HepG2 (cell line): ENCODE data around the gene USP5. TPM values are rescaled to one million over a fixed set of nuclear protein-coding genes. Genes with fewer than 3 reads are reported as not detected.

Experiments used
- ATF3 ChIP-seq: sonication (generic); formaldehyde crosslinking; IDR thresholded peaks from 2 replicates; pipeline ENCODE4 v1.4.0; 2020; ENCODE audit warnings: missing genetic modification reagents
- HNF1B ChIP-seq: sonication (generic); formaldehyde crosslinking; IDR thresholded peaks from 2 replicates; pipeline ENCODE4 v1.5.1; 2020; ENCODE audit warnings: mild to moderate bottlenecking, moderate library complexity, missing genetic modification reagents
- IKZF1 ChIP-seq: fragments of 450-650 bp; IDR thresholded peaks from 2 replicates; pipeline ENCODE4 v1.7.1; 2016
- KAT8 ChIP-seq: IDR thresholded peaks from 2 replicates; pipeline ENCODE4 v1.6.1; 2016; ENCODE audit warnings: missing genetic modification reagents, missing compliant biosample characterization
- KLF6 ChIP-seq: IDR thresholded peaks from 2 replicates; pipeline ENCODE4 v1.8.0; 2016; ENCODE audit warnings: missing biosample characterization, missing genetic modification reagents
- KLF9 ChIP-seq: IDR thresholded peaks from 2 replicates; pipeline ENCODE4 v1.6.1; 2016; ENCODE audit warnings: low read depth
- NFE2L2 ChIP-seq: fragments of 150-350 bp; IDR thresholded peaks from 2 replicates; pipeline ENCODE4 v1.6.1; 2014; ENCODE audit warnings: low read length
- PAF1 ChIP-seq: IDR thresholded peaks from 2 replicates; pipeline ENCODE4 v1.6.1; 2016; ENCODE audit warnings: missing genetic modification reagents, missing compliant biosample characterization
- PAXIP1 ChIP-seq: sonication (generic); formaldehyde crosslinking; conservative IDR thresholded peaks from 2 replicates; pipeline ENCODE4 v1.4.0; 2020; ENCODE audit warnings: mild to moderate bottlenecking, missing genetic modification reagents, moderate library complexity
- PHF8 ChIP-seq: sonication (generic); formaldehyde crosslinking; IDR thresholded peaks from 2 replicates; pipeline ENCODE4 v1.5.0; 2020; ENCODE audit warnings: missing genetic modification reagents
- RBFOX2 ChIP-seq: fragments of 200-400 bp; formaldehyde crosslinking; IDR thresholded peaks from 2 replicates; pipeline ENCODE4 v1.6.1; 2017; ENCODE audit warnings: low read depth, mild to moderate bottlenecking, low read length
- SMAD1 ChIP-seq: sonication (generic); formaldehyde crosslinking; IDR thresholded peaks from 2 replicates; pipeline ENCODE4 v1.4.0; 2020; ENCODE audit warnings: missing genetic modification reagents, low read depth, mild to moderate bottlenecking, borderline replicate concordance
- SSRP1 ChIP-seq: IDR thresholded peaks from 2 replicates; pipeline ENCODE4 v1.6.1; 2016; ENCODE audit warnings: control low read depth
- TEF ChIP-seq: sonication (generic); formaldehyde crosslinking; IDR thresholded peaks from 2 replicates; pipeline ENCODE4 v1.5.0; 2020; ENCODE audit warnings: missing genetic modification reagents
- ZNF292 ChIP-seq: sonication (generic); formaldehyde crosslinking; IDR thresholded peaks from 2 replicates; pipeline ENCODE4 v1.8.1; 2022; ENCODE audit warnings: mild to moderate bottlenecking, low read depth, missing genetic modification reagents, borderline replicate concordance
- ZNF337 ChIP-seq: sonication (generic); formaldehyde crosslinking; IDR thresholded peaks from 2 replicates; pipeline ENCODE4 v1.5.1; 2020; ENCODE audit warnings: missing genetic modification reagents, low read depth, mild to moderate bottlenecking, borderline replicate concordance
- ZNF704 ChIP-seq: sonication (generic); formaldehyde crosslinking; IDR thresholded peaks from 2 replicates; pipeline ENCODE4 v1.8.1; 2023; ENCODE audit warnings: mild to moderate bottlenecking, inconsistent platforms, moderate library complexity, missing genetic modification reagents, borderline replicate concordance
- ZNF761 ChIP-seq: sonication (generic); formaldehyde crosslinking; conservative IDR thresholded peaks from 2 replicates; pipeline ENCODE4 v1.4.0; 2020; ENCODE audit warnings: mild to moderate bottlenecking, missing genetic modification reagents
- ZNF770 ChIP-seq: sonication (generic); formaldehyde crosslinking; IDR thresholded peaks from 2 replicates; pipeline ENCODE4 v1.5.0; 2020; ENCODE audit warnings: mild to moderate bottlenecking, missing genetic modification reagents
- ZSCAN25 ChIP-seq: sonication (generic); formaldehyde crosslinking; IDR thresholded peaks from 2 replicates; pipeline ENCODE4 v1.8.0; 2022; ENCODE audit warnings: mild to moderate bottlenecking, missing genetic modification reagents
- polyA plus RNA-seq, 8 experiments: library from polyadenylated mRNA; depleted of rRNA in 3 of 8; stranded (reverse) in 7 of 8; unstranded in 1 of 8; fragments of >200 nt; fragmentation: Illumina TruSeq in 4 of 8; extraction: Trizol in 4 of 8; gene quantifications; 2 replicates each; pipeline versions ENCODE4 v1.2.1 to v1.2.3, GENCODE V29; 2011 to 2016; ENCODE audit warnings: low read depth in 4 of 8, missing spikeins in 1 of 8, mixed read lengths in 1 of 8; ENCODE audit not compliant: insufficient read depth in 1 of 8
- total RNA-seq, 5 experiments: library from RNA; depleted of rRNA; stranded (reverse); fragments of >200 nt; fragmentation: Illumina TruSeq; extraction: Trizol; gene quantifications; 2 replicates each; pipeline ENCODE4 v1.2.3, GENCODE V29; 2016; ENCODE audit warnings: low read depth in 1 of 5

Gene USP5
- total and polyA plus RNA-seq, 2 of the 13 experiments (the other 11 are each of a cell fraction or from before 2014, with no cell fraction given) = 39.6 to 56.0 TPM

GRCh38 chr12:6873094-6874014 is 21.4 kb downstream of the USP5 start, which contains the start of gene SPSB2 (continued):
- TF ChIP-seq KLF6 (CRISPR knock-in tag) (no peak), SSRP1 (CRISPR knock-in tag) (no peak), ZSCAN25 (CRISPR knock-in tag) (no peak), PHF8 (CRISPR knock-in tag) (peak; percentile 56), TEF (CRISPR knock-in tag) (no peak), HNF1B (CRISPR knock-in tag) (peak; percentile 9; the same call in 1 of the 2 replicates), RBFOX2 (peak; percentile 84), KLF9 (CRISPR knock-in tag) (0 out of 2 replicates have a peak, but pooled peaks have one; percentile 54), NFE2L2 (no peak), ZNF292 (peak; percentile 38; the same call in 1 of the 2 replicates), ZNF704 (no peak; the same call in 1 of the 2 replicates), ZNF770 (CRISPR knock-in tag) (no peak), ZNF761 (CRISPR knock-in tag) (no peak), SMAD1 (no peak), IKZF1 (no peak), ATF3 (CRISPR knock-in tag) (no peak), KAT8 (CRISPR knock-in tag) (peak; percentile 76), PAF1 (no peak), ZNF337 (0 out of 2 replicates have a peak, but pooled peaks have one; percentile 25), PAXIP1 (CRISPR knock-in tag) (peak; percentile 65)
